ENCODE measurements around the gene FASTK.
"Not testable (repeated sequence)": the region's sequence is repeated elsewhere in the genome, so short reads cannot be mapped to it uniquely, and the experiment has no call there.

Gene FASTK

GRCh38 chr7:151047976-151048815, 32.4 kb downstream of the FASTK start, which contains the start of gene ASIC3:
Gene ASIC3, plus strand, starts transcription at chr7:151048531. Its CDS starts 355 bp downstream, at chr7:151048886.
- DNase-seq (ENCODE audit: low read depth): no peak

- DNase-seq (ENCODE audit: low read depth): no peak
These were observed 33.7 kb downstream of the FASTK start for GRCh38 chr7:151046603-151047573.

GRCh38 chr7:151045967-151046366, 34.6 kb downstream of the FASTK start:
- no peak for DNase-seq (ENCODE audit: low read depth)

GRCh38 chr7:151045262-151045661, 35.3 kb downstream of the FASTK start:
- DNase-seq (ENCODE audit: low read depth): no peak

GRCh38 chr7:151043959-151044358, 36.6 kb downstream of the FASTK start:
- no peak for DNase-seq (ENCODE audit: low read depth)

GRCh38 chr7:151043449-151043848, 37.2 kb downstream of the FASTK start:
- not testable (repeated sequence) for DNase-seq (ENCODE audit: low read depth)

- DNase-seq (ENCODE audit: low read depth): no peak
These were observed 39.8 kb downstream of the FASTK start for GRCh38 chr7:151040616-151041375.

- no peak for DNase-seq (ENCODE audit: low read depth)
These were observed 40.6 kb downstream of the FASTK start for GRCh38 chr7:151039850-151040548.

GRCh38 chr7:151038951-151039849, 41.4 kb downstream of the FASTK start:
- DNase-seq (ENCODE audit: low read depth): peak; percentile 77

- DNase-seq (ENCODE audit: low read depth): no peak
These were observed 44.7 kb downstream of the FASTK start for GRCh38 chr7:151035902-151036301.

GRCh38 chr7:151035026-151035717, 45.4 kb downstream of the FASTK start:
- no peak for DNase-seq (ENCODE audit: low read depth)

- no peak for DNase-seq (ENCODE audit: low read depth)
These were observed 46.1 kb downstream of the FASTK start for GRCh38 chr7:151034312-151035025.

GRCh38 chr7:151033864-151034249, 46.8 kb downstream of the FASTK start:
- DNase-seq (ENCODE audit: low read depth): no peak

GRCh38 chr7:151032936-151033863, 47.4 kb downstream of the FASTK start:
- DNase-seq (ENCODE audit: low read depth): no peak

- DNase-seq (ENCODE audit: low read depth): no peak
These were observed 49.6 kb downstream of the FASTK start for GRCh38 chr7:151031011-151031410.

- no peak for DNase-seq (ENCODE audit: low read depth)
These were observed 51.6 kb downstream of the FASTK start for GRCh38 chr7:151028948-151029501.

- DNase-seq (ENCODE audit: low read depth): peak; percentile 98
These were observed 52.3 kb downstream of the FASTK start, which contains the start of gene ABCB8 for GRCh38 chr7:151028131-151028947. Gene ABCB8, plus strand, starts transcription at chr7:151028450. Its CDS starts 66 bp downstream, at chr7:151028516.
